ENCODE data around the gene KRTAP4-5.
"Not testable (repeated sequence)": the region's sequence is repeated elsewhere in the genome, so short reads cannot be mapped to it uniquely, and the experiment has no call there.

The KRTAP4-5 gene

GRCh38 chr17:41107941-41108450, 41.6 kb downstream of the KRTAP4-5 start:
- no peak overlapping the region for H3K4me3 ChIP-seq (ENCODE audit: low read depth, low read length)
- DNase-seq (ENCODE audit: low read depth), result no peak
- TF ChIP-seq MYC (IDR thresholded peaks at IDR 0.05; ENCODE audit: low read depth, low read length) (no peak), CTCF (IDR thresholded peaks at IDR 0.05; ENCODE audit: low read depth, low read length) (no peak), POLR2A (IDR thresholded peaks at IDR 0.05; ENCODE audit: extremely low read depth, insufficient read length) (no peak), MAX (IDR thresholded peaks at IDR 0.05; ENCODE audit: low read depth, low read length) (no peak)

GRCh38 chr17:41105347-41105746, 44.3 kb downstream of the KRTAP4-5 start, which contains the start of gene KRTAP4-9:
Gene KRTAP4-9, plus strand, starts transcription at chr17:41105389. Its CDS starts 0 bp downstream, at chr17:41105389.
- DNase-seq (ENCODE audit: low read depth); H3K4me3 ChIP-seq (ENCODE audit: low read depth, low read length): not testable (repeated sequence)

GRCh38 chr17:41104386-41105038, 45.1 kb downstream of the KRTAP4-5 start:
- DNase-seq (ENCODE audit: low read depth); H3K4me3 ChIP-seq (ENCODE audit: low read depth, low read length): not testable (repeated sequence)

- TF ChIP-seq MYC (IDR thresholded peaks at IDR 0.05; ENCODE audit: low read depth, low read length) (no peak), MAX (IDR thresholded peaks at IDR 0.05; ENCODE audit: low read depth, low read length) (no peak), POLR2A (IDR thresholded peaks at IDR 0.05; ENCODE audit: extremely low read depth, insufficient read length) (no peak), CTCF (IDR thresholded peaks at IDR 0.05; ENCODE audit: low read depth, low read length) (no peak)
- H3K4me3 ChIP-seq (ENCODE audit: low read depth, low read length), result no peak overlapping the region
- DNase-seq (ENCODE audit: low read depth), result no peak
Observed at GRCh38 chr17:41103896-41104295, 45.7 kb downstream of the KRTAP4-5 start.

- no peak within 1 kb of the TSS for H3K4me3 ChIP-seq (ENCODE audit: low read depth, low read length)
- TF ChIP-seq CTCF (IDR thresholded peaks at IDR 0.05; ENCODE audit: low read depth, low read length) (no peak), POLR2A (IDR thresholded peaks at IDR 0.05; ENCODE audit: extremely low read depth, insufficient read length) (no peak), MAX (IDR thresholded peaks at IDR 0.05; ENCODE audit: low read depth, low read length) (no peak), MYC (IDR thresholded peaks at IDR 0.05; ENCODE audit: low read depth, low read length) (no peak)
- no peak for DNase-seq (ENCODE audit: low read depth)
Observed at GRCh38 chr17:41101586-41102259, 47.9 kb downstream of the KRTAP4-5 start, which contains the start of gene KRTAP4-16. Gene KRTAP4-16, minus strand, starts transcription at chr17:41102209. Its CDS starts 0 bp downstream, at chr17:41102209.

DNA sequence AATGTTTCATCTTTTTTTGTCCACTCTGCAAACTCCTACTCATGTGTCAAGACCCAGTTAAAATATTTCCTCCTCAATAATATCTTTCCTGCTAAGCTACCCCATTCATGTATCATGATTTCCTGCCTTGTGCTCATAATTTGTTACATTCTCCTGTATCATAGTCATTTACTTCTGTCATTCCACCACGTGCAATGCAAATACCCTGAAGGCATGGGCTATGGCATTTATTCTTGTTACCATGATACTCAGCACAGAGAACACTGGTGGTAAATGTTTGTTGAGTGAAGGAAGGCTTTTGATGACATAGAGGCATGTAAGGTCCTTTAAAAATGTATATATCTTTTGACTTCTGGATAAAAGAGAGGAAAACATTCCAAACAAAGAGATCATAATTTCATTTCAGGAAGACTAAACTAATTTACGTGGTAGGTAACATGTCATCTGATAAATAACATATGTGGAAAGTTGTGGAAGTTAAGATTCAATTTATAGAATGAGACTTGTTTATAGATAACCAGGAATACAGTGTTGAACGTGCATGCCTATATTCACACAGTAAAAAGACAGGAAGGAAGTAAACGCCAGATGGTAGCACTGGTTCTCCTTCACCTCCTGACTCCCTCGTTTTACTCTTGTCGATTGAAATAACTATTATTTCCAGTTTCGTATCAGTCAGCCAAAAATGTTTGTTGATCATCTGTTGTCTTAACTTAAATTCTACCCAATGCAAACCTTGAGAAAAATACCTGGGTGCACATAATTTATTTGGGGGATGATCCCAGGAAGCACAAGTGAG, 49.7 kb downstream of the KRTAP4-5 start:
- not testable (repeated sequence) for DNase-seq (ENCODE audit: low read depth)

More for the DNA sequence above, 49.7 kb downstream of the KRTAP4-5 start:
- H3K4me3 ChIP-seq (ENCODE audit: low read depth, low read length), result not testable (repeated sequence)
